Measurements from ENCODE around the gene AIFM2. TPM values are rescaled to one million over a fixed set of nuclear protein-coding genes. Genes with fewer than 3 reads are reported as not detected.

The AIFM2 gene
- total and polyA plus RNA-seq, 2 of the 13 experiments (the other 11 are each of a cell fraction or from before 2014, with no cell fraction given): 20.3 to 29.5 TPM

DNA sequence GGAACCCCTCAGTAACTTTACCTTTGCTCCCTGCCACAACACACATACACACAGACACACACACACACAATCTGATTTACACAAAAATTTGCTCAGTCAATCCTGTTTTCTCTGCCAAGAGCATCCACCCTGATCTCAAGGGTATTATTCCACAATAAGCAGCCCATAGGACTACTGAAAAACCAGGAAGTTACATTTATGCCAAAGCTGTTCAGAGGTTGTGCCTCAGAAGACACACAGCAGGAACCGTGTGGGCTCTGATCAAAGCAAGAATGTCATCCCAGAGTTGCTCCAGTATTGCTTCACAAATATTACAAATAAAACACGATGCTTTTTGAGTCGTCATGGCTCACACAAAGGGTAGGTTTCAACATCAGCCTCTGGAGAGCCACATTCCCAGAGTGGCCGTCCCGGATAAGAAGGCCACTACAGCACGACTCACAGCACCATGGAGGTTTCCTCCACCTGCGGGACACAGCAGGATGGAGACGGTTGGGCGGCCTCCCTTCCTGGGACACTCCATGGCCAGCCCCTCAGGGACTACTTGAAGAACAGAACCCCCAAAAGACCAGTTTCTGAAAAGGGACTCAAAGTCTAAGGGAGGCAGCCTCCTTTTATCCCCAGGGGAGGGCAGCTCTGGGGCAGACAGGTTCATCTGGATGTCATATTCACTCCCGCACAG, 1.6 kb downstream of the AIFM2 start (continued):
- TF ChIP-seq, protein P1, sequence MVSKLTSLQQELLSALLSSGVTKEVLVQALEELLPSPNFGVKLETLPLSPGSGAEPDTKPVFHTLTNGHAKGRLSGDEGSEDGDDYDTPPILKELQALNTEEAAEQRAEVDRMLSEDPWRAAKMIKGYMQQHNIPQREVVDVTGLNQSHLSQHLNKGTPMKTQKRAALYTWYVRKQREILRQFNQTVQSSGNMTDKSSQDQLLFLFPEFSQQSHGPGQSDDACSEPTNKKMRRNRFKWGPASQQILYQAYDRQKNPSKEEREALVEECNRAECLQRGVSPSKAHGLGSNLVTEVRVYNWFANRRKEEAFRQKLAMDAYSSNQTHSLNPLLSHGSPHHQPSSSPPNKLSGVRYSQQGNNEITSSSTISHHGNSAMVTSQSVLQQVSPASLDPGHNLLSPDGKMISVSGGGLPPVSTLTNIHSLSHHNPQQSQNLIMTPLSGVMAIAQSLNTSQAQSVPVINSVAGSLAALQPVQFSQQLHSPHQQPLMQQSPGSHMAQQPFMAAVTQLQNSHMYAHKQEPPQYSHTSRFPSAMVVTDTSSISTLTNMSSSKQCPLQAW (CRISPR knock-in tag; IDR thresholded peaks at IDR 0.05): no peak
- TF ChIP-seq RFXAP (CRISPR knock-in tag; IDR thresholded peaks at IDR 0.05; ENCODE audit: borderline replicate concordance) (peak; percentile 59; the same call in 1 of the 2 replicates), TBX2 (CRISPR knock-in tag; IDR thresholded peaks at IDR 0.05; ENCODE audit: borderline replicate concordance) (no peak), ZNF749 (CRISPR knock-in tag; IDR thresholded peaks at IDR 0.05; ENCODE audit: borderline replicate concordance) (no peak), NFE2L1 (CRISPR knock-in tag; IDR thresholded peaks at IDR 0.05; ENCODE audit: borderline replicate concordance) (no peak), MAFF (IDR thresholded peaks at IDR 0.05; ENCODE audit: low read depth, low read length) (no peak), PAX8 (CRISPR knock-in tag; IDR thresholded peaks at IDR 0.05; ENCODE audit: borderline replicate concordance) (no peak), ZSCAN9 (CRISPR knock-in tag; IDR thresholded peaks at IDR 0.05; ENCODE audit: borderline replicate concordance) (no peak), CBX1 (IDR thresholded peaks at IDR 0.05; ENCODE audit: low read depth) (no peak)
- TF ChIP-seq, protein P2, sequence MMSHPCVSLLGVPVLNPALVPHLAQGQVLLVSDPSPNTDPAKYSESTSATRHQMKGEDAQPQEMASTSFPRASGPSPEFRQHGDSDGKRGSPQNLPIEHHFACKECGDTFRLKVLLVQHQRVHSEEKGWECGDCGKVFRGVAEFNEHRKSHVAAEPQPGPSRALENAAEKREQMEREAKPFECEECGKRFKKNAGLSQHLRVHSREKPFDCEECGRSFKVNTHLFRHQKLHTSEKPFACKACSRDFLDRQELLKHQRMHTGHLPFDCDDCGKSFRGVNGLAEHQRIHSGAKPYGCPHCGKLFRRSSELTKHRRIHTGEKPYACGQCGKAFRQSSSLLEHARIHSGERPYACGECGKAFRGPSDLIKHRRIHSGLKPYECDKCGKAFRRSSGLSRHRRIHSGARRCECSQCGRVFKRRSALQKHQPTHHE (CRISPR knock-in tag; IDR thresholded peaks at IDR 0.05; ENCODE audit: borderline replicate concordance): no peak
- TF ChIP-seq, protein P3, sequence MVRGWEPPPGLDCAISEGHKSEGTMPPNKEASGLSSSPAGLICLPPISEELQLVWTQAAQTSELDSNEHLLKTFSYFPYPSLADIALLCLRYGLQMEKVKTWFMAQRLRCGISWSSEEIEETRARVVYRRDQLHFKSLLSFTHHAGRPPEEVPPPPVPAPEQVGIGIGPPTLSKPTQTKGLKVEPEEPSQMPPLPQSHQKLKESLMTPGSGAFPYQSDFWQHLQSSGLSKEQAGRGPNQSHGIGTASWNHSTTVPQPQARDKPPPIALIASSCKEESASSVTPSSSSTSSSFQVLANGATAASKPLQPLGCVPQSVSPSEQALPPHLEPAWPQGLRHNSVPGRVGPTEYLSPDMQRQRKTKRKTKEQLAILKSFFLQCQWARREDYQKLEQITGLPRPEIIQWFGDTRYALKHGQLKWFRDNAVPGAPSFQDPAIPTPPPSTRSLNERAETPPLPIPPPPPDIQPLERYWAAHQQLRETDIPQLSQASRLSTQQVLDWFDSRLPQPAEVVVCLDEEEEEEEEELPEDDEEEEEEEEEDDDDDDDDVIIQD (CRISPR knock-in tag; IDR thresholded peaks at IDR 0.05; ENCODE audit: low read depth): no peak
- TF ChIP-seq, protein P4, sequence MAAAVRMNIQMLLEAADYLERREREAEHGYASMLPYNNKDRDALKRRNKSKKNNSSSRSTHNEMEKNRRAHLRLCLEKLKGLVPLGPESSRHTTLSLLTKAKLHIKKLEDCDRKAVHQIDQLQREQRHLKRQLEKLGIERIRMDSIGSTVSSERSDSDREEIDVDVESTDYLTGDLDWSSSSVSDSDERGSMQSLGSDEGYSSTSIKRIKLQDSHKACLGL (CRISPR knock-in tag; IDR thresholded peaks at IDR 0.05): no peak
- TF ChIP-seq, protein P5, sequence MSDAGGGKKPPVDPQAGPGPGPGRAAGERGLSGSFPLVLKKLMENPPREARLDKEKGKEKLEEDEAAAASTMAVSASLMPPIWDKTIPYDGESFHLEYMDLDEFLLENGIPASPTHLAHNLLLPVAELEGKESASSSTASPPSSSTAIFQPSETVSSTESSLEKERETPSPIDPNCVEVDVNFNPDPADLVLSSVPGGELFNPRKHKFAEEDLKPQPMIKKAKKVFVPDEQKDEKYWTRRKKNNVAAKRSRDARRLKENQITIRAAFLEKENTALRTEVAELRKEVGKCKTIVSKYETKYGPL (CRISPR knock-in tag; IDR thresholded peaks at IDR 0.05): no peak
- TF ChIP-seq, protein P6, sequence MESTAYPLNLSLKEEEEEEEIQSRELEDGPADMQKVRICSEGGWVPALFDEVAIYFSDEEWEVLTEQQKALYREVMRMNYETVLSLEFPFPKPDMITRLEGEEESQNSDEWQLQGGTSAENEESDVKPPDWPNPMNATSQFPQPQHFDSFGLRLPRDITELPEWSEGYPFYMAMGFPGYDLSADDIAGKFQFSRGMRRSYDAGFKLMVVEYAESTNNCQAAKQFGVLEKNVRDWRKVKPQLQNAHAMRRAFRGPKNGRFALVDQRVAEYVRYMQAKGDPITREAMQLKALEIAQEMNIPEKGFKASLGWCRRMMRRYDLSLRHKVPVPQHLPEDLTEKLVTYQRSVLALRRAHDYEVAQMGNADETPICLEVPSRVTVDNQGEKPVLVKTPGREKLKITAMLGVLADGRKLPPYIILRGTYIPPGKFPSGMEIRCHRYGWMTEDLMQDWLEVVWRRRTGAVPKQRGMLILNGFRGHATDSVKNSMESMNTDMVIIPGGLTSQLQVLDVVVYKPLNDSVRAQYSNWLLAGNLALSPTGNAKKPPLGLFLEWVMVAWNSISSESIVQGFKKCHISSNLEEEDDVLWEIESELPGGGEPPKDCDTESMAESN (CRISPR knock-in tag; conservative IDR thresholded peaks at IDR 0.05): 0 out of 2 replicates have a peak, but pooled peaks have one; percentile 15
- TF ChIP-seq, protein P7, sequence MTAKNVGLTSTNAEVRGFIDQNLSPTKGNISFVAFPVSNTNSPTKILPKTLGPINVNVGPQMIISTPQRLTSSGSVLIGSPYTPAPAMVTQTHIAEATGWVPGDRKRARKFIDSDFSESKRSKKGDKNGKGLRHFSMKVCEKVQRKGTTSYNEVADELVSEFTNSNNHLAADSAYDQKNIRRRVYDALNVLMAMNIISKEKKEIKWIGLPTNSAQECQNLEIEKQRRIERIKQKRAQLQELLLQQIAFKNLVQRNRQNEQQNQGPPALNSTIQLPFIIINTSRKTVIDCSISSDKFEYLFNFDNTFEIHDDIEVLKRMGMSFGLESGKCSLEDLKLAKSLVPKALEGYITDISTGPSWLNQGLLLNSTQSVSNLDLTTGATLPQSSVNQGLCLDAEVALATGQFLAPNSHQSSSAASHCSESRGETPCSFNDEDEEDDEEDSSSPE (CRISPR knock-in tag; IDR thresholded peaks at IDR 0.05): no peak
- TF ChIP-seq, protein P8, sequence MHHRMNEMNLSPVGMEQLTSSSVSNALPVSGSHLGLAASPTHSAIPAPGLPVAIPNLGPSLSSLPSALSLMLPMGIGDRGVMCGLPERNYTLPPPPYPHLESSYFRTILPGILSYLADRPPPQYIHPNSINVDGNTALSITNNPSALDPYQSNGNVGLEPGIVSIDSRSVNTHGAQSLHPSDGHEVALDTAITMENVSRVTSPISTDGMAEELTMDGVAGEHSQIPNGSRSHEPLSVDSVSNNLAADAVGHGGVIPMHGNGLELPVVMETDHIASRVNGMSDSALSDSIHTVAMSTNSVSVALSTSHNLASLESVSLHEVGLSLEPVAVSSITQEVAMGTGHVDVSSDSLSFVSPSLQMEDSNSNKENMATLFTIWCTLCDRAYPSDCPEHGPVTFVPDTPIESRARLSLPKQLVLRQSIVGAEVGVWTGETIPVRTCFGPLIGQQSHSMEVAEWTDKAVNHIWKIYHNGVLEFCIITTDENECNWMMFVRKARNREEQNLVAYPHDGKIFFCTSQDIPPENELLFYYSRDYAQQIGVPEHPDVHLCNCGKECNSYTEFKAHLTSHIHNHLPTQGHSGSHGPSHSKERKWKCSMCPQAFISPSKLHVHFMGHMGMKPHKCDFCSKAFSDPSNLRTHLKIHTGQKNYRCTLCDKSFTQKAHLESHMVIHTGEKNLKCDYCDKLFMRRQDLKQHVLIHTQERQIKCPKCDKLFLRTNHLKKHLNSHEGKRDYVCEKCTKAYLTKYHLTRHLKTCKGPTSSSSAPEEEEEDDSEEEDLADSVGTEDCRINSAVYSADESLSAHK (CRISPR knock-in tag; IDR thresholded peaks at IDR 0.05; ENCODE audit: borderline replicate concordance): no peak

Data from HepG2 (cell line).